Immature natural killer cell (primary cell): ENCODE results near the gene SNX8. TPM values are rescaled to one million over a fixed set of nuclear protein-coding genes. Genes with fewer than 3 reads are reported as not detected.

Experiments used
- polyA plus RNA-seq, 3 donors: library from polyadenylated mRNA; unstranded; fragments of 300-500 nt; fragmentation: Illumina TruSeq; gene quantifications; one replicate each; pipeline ENCODE4 v1.2.3, GENCODE V29; 2021

The SNX8 gene
- polyA plus RNA-seq, 3 donors from 2014 or later = 16.3 to 25.0 (median 16.7) TPM

Other genes starting within 250 kb of the SNX8 start
- gene MAD1L1, start 81.5 kb downstream of the SNX8 start, polyA plus RNA-seq = 100 to 1,000 TPM in 1 of 3 donors, 10 to 100 TPM in 2; 85.0 to 166 (median 97.0) TPM
- 10 to 100 TPM; 24.5 to 47.2 (median 33.1) TPM for gene MRM2, start 72.2 kb downstream of the SNX8 start, polyA plus RNA-seq
- gene NUDT1, start 72.2 kb downstream of the SNX8 start, polyA plus RNA-seq = 10 to 100 TPM; 63.0 to 74.3 (median 67.4) TPM
- 100 to 1,000 TPM in 2 of 3 donors, 10 to 100 TPM in 1; 79.2 to 114 (median 112) TPM for gene EIF3B, start 40.4 kb upstream of the SNX8 start, polyA plus RNA-seq
- 100 to 1,000 TPM in 1 of 3 donors, 10 to 100 TPM in 2; 88.9 to 172 (median 93.4) TPM for gene CHST12, start 89.2 kb upstream of the SNX8 start, polyA plus RNA-seq
- not detected for gene GRIFIN, start 162.0 kb upstream of the SNX8 start, polyA plus RNA-seq
- gene LFNG, start 205.3 kb upstream of the SNX8 start, polyA plus RNA-seq = 1 to 10 TPM; 2.2 to 2.6 (median 2.3) TPM
- 10 to 100 TPM; 15.0 to 42.4 (median 19.2) TPM for gene BRAT1, start 241.1 kb upstream of the SNX8 start, polyA plus RNA-seq
- 1 to 10 TPM in 2 of 3 donors, not detected in 1; 1.9 to 4.2 TPM for gene IQCE, start 244.5 kb upstream of the SNX8 start, polyA plus RNA-seq